Bronchial epithelial cell (primary cell): ENCODE results near the gene TP53I13. TPM values are rescaled to one million over a fixed set of nuclear protein-coding genes. Genes with fewer than 3 reads are reported as not detected.

Source experiments
- DNase-seq: peaks from one replicate; pipeline ENCODE4 v3.0.0-alpha.2; 2010; ENCODE audit warnings: low read depth
- FAIRE-seq: peaks from 2 replicates; lab custom pipeline; 2011; peaks lifted over from hg19 to GRCh38; lab: Jason Lieb, UNC
- H3K27me3 ChIP-seq: 2 replicates; pipeline ENCODE4 v1.5.1; 2011; ENCODE audit warnings: low read length; ENCODE audit not compliant: control insufficient read depth, insufficient read depth
- H3K36me3 ChIP-seq: 2 replicates; pipeline ENCODE4 v1.5.1; 2011; ENCODE audit warnings: low read length; ENCODE audit not compliant: control insufficient read depth, insufficient read depth
- H3K4me3 ChIP-seq: 2 replicates; pipeline ENCODE4 v1.5.1; 2011; ENCODE audit warnings: mild to moderate bottlenecking, low read depth, low read length, control low read depth
- CTCF ChIP-seq: IDR thresholded peaks from 2 replicates; pipeline ENCODE4 v1.5.1; 2011; ENCODE audit warnings: mild to moderate bottlenecking, moderate library complexity, low read length, control low read depth, inconsistent platforms; ENCODE audit not compliant: insufficient read depth, severe bottlenecking
- total RNA-seq: library from RNA; depleted of rRNA; stranded (reverse); fragments of >200 nt; gene quantifications from 2 replicates; pipeline ENCODE4 v1.2.1, GENCODE V29; 2014

The TP53I13 gene
- total RNA-seq, 1 donor from 2014 or later, result 25.3 TPM

DNA sequence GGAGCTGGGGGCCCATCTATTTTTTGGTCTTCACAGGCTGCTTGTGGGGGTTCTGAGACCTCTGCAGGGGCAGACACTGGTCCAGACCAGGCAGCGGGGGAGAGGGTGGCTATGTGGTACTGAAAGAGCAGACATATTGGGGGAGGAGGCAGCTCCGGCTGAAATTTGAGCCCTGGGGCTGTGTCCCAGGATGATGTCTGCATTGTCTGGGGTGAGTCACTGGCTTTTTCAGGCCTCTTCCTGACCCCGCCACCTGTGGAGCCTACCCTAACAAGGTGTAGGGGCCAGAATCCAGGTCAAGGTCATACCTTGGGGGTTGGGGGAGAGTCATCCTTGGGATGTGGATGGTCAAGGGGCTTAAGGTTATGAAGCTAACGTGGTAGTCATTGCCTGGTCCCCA lies 51.8 kb downstream of the TP53I13 start:
- DNase-seq, result peak; percentile 64
- FAIRE-seq, result no peak
- Histone ChIP-seq H3K27me3 (no peaks in the 10 kb centered on the region), H3K36me3 (no peaks in the 10 kb centered on the region), H3K4me3 (no peak overlapping the region)
- TF ChIP-seq CTCF, result no peak

GRCh38 chr17:29620779-29621500 lies 52.4 kb downstream of the TP53I13 start:
- FAIRE-seq (no peak), DNase-seq (no peak)
- no peak overlapping the region for H3K4me3 ChIP-seq
- H3K27me3 ChIP-seq, result no peaks in the 10 kb centered on the region
- no peaks in the 10 kb centered on the region for H3K36me3 ChIP-seq
- no peak for TF ChIP-seq CTCF

DNA sequence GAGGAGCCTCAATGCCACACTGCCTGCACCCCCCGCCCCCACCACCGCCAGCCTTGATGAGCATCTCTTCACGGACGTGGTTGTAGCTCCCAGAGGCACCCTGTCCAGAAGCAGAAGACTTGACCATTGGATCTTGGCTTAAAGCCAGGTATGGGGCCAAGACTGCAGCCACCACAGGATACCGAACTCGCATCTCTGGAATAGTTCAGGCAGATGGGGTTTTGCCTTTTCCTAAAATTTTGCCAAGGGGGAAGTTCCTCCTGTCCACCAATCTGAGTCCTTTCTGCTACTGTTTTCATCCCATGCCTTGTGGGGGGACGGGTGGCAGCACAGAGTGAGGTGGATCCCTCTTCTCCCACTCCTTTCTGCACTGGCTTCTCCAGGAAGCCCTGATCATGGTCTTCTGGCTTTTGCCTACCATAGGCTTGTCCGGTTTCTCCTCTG lies 53.3 kb downstream of the TP53I13 start:
- no peak for FAIRE-seq
- TF ChIP-seq CTCF, result no peak
- no peaks in the 10 kb centered on the region for H3K27me3 ChIP-seq
- no peak overlapping the region for H3K4me3 ChIP-seq
- H3K36me3 ChIP-seq, result no peaks in the 10 kb centered on the region
- DNase-seq, result no peak

Other genes with a start within 250 kb of the TP53I13 start
- 32.1 and 42.2 TPM in 2 replicates for gene TAOK1, start 178.3 kb upstream of the TP53I13 start, total RNA-seq
- gene ABHD15, start 1.7 kb upstream of the TP53I13 start, total RNA-seq, result 5.2 and 6.3 TPM in 2 replicates
- 16.3 and 17.4 TPM in 2 replicates for gene GIT1, start 20.9 kb downstream of the TP53I13 start, total RNA-seq
- gene ANKRD13B, start 24.4 kb downstream of the TP53I13 start, total RNA-seq, result 2.0 and 2.4 TPM in 2 replicates
- 0.79 and 1.0 TPM in 2 replicates for gene CORO6, start 54.2 kb downstream of the TP53I13 start, total RNA-seq